Testis (tissue), 3 donors: Measurements from ENCODE around the gene ATP23. TPM values are rescaled to one million over a fixed set of nuclear protein-coding genes. Genes with fewer than 3 reads are reported as not detected.

ENCODE experiments used
- DNase-seq: peaks from one replicate; pipeline ENCODE4 v3.0.0-alpha.2; 2019
- H3K27ac ChIP-seq, 2 donors: fragments of 200-600 bp; sonication (generic); one replicate each; pipeline ENCODE4 v1.5.1; 2019
- H3K27me3 ChIP-seq: fragments of 200-600 bp; sonication (generic); one replicate; pipeline ENCODE4 v1.5.1; 2019
- H3K36me3 ChIP-seq: fragments of 200-600 bp; sonication (generic); one replicate; pipeline ENCODE4 v1.5.1; 2017; ENCODE audit warnings: low read depth; ENCODE audit errors: missing control alignments
- H3K4me1 ChIP-seq: fragments of 200-600 bp; sonication (generic); one replicate; pipeline ENCODE4 v1.5.1; 2019
- H3K4me3 ChIP-seq, 2 donors: fragments of 200-600 bp; sonication (generic); one replicate each; pipeline ENCODE4 v1.5.1; 2017 to 2019
- H3K9me3 ChIP-seq: fragments of 200-600 bp; sonication (generic); one replicate; pipeline ENCODE4 v1.5.1; 2017
- CTCF ChIP-seq, 3 experiments: fragments of 450-650 bp in 2 of 3; fragments of 200-600 bp in 1 of 3; sonication (generic) in 1 of 3; IDR thresholded peaks; one replicate each; pipeline ENCODE4 v1.5.1; 2016 to 2019; ENCODE audit warnings: antibody characterized with exemption in 3 of 3, mild to moderate bottlenecking in 2 of 3, moderate library complexity in 1 of 3
- POLR2A ChIP-seq: fragments of 450-650 bp; IDR thresholded peaks from one replicate; pipeline ENCODE4 v1.6.1; 2017; ENCODE audit warnings: antibody characterized with exemption, mild to moderate bottlenecking, moderate library complexity
- WGBS, 2 donors: methylation state at CpG; one replicate each; pipeline ENCODE4 v1.1.5; 2018; 5-methylcytosine and 5-hydroxymethylcytosine counted together
- intact Hi-C: fragments of 100-400 bp; cut with DNase I; formaldehyde crosslinking; loops from one replicate; pipeline ENCODE4 v1.15.1; 2023; ENCODE audit warnings: low total_unique reads
- polyA plus RNA-seq: library from polyadenylated mRNA; stranded (reverse); fragments of 350-450 nt; fragmentation: Illumina TruSeq; extraction: RNeasy Lipid Tissue Mini Kit (QIAGEN cat#74804); gene quantifications from one replicate; pipeline ENCODE4 v1.2.3, GENCODE V29; 2014; ENCODE audit warnings: low read depth, low replicate concordance; ENCODE audit not compliant: insufficient read depth
- total RNA-seq, 2 donors: library from RNA; depleted of rRNA; stranded (reverse); fragments of >200 nt; gene quantifications; one replicate each; pipeline ENCODE4 v1.2.3, GENCODE V29; 2016

Gene ATP23
- total and polyA plus RNA-seq, 3 donors from 2014 or later, result 53.1 to 102 (median 76.6) TPM

- Histone ChIP-seq H3K4me3 (peak overlapping the region; percentile 55 to 74), H3K27ac (peak overlapping the region; percentile 92 to 98), H3K27me3 (no peaks in the 10 kb centered on the region), H3K4me1 (peaks cover 66% of the 10 kb centered on the region), H3K36me3 (no peaks in the 10 kb centered on the region), H3K9me3 (no peaks in the 10 kb centered on the region)
- DNase-seq, result no peak
- no peak for TF ChIP-seq CTCF (IDR thresholded peaks at IDR 0.05)
- no peak for TF ChIP-seq POLR2A
- intact Hi-C loops, result loop anchor here (5.0 kb wide), 1 partner anchor 65 kb away; no protein-coding TSS in a partner anchor
- 45 to 48% methylated on average over 10 of the region's 10 CpGs for WGBS, 2 donors
Observed at GRCh38 chr12:57897286-57897974, 43.9 kb upstream of the ATP23 start.

- Histone ChIP-seq H3K36me3 (no peaks in the 10 kb centered on the region), H3K4me3 (no peak overlapping the region), H3K4me1 (peaks cover 56% of the 10 kb centered on the region), H3K27ac (peak overlapping the region in 1 of 2 donors; percentile 6), H3K27me3 (no peaks in the 10 kb centered on the region), H3K9me3 (no peaks in the 10 kb centered on the region)
- intact Hi-C loops, result loop anchor here (5.0 kb wide), 1 partner anchor 66 kb away; no protein-coding TSS in a partner anchor
- no peak for DNase-seq
- WGBS, 2 donors, result 38 to 43% methylated on average over 5 of the region's 5 CpGs
- no peak for TF ChIP-seq POLR2A
Observed at GRCh38 chr12:57898308-57898970, 42.9 kb upstream of the ATP23 start.

GRCh38 chr12:57899010-57899662 is 42.2 kb upstream of the ATP23 start:
- H3K4me3 ChIP-seq, result no peak overlapping the region
- no peak for TF ChIP-seq CTCF (IDR thresholded peaks at IDR 0.05)
- no peak for TF ChIP-seq POLR2A
- H3K4me1 ChIP-seq, result peaks cover 49% of the 10 kb centered on the region
- peak overlapping the region in 1 of 2 donors; percentile 6 for H3K27ac ChIP-seq
- WGBS, 2 donors, result 68 to 71% methylated on average over 7 to 10 of the region's 10 CpGs
- no peak for DNase-seq
- no peaks in the 10 kb centered on the region for H3K27me3 ChIP-seq
- H3K9me3 ChIP-seq, result no peaks in the 10 kb centered on the region
- no peaks in the 10 kb centered on the region for H3K36me3 ChIP-seq
- intact Hi-C loops, result loop anchor here (5.0 kb wide), 1 partner anchor 67 kb away; no protein-coding TSS in a partner anchor

- Histone ChIP-seq H3K27me3 (no peaks in the 10 kb centered on the region), H3K4me3 (no peak overlapping the region), H3K36me3 (no peaks in the 10 kb centered on the region), H3K4me1 (peaks cover 18% of the 10 kb centered on the region), H3K9me3 (no peaks in the 10 kb centered on the region), H3K27ac (no peak overlapping the region)
- intact Hi-C loops, result loop anchor here (10.0 kb wide), 1 partner anchor 98 kb away; no protein-coding TSS in a partner anchor
- WGBS, 2 donors, result 83 to 84% methylated on average over 3 of the region's 3 CpGs
- no peak for DNase-seq
- no peak for TF ChIP-seq CTCF (IDR thresholded peaks at IDR 0.05)
- TF ChIP-seq POLR2A, result no peak
Observed at GRCh38 chr12:57902478-57902969, 38.8 kb upstream of the ATP23 start.

GRCh38 chr12:57904426-57904825 is 36.9 kb upstream of the ATP23 start:
- Histone ChIP-seq H3K36me3 (no peaks in the 10 kb centered on the region), H3K27ac (no peak overlapping the region), H3K9me3 (no peaks in the 10 kb centered on the region), H3K4me1 (no peaks in the 10 kb centered on the region), H3K27me3 (no peaks in the 10 kb centered on the region), H3K4me3 (no peak overlapping the region)
- no peak for DNase-seq
- no peak for TF ChIP-seq POLR2A
- TF ChIP-seq CTCF (IDR thresholded peaks at IDR 0.05), result no peak
- intact Hi-C loops, result loop anchor here (10.0 kb wide), 1 partner anchor 100 kb away; no protein-coding TSS in a partner anchor
- WGBS, 2 donors, result 76 to 91% methylated on average over 4 of the region's 4 CpGs
